Measurements from ENCODE around the gene ARHGAP1. TPM values are rescaled to one million over a fixed set of nuclear protein-coding genes. Genes with fewer than 3 reads are reported as not detected.

ARHGAP1 gene
- total and polyA plus RNA-seq, 2 donors (not counting 3 experiments of a cell fraction or from before 2014, with no cell fraction given), result 30.9 to 58.2 TPM

DNA sequence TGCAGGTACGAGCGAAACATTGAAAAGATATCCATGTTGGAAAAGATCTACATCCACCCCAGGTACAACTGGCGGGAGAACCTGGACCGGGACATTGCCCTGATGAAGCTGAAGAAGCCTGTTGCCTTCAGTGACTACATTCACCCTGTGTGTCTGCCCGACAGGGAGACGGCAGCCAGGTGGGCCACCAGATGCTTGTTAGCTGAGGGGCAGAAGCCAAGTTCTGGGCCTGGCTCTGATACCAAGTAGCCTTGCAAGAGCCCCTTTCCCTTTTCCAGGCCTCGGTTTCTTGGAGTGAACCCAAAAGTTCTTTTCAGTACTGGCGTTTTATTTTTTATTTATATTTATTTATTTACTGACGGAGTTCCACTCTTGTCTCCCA, 28.2 kb upstream of the ARHGAP1 start:
- H3K4me1 ChIP-seq (ENCODE audit: control insufficient read depth, extremely low read depth, insufficient read depth, low read length), result no peaks in the 10 kb centered on the region
- POLR2A ChIA-PET, result no interaction called here
- FAIRE-seq, result no peak
- H3K9ac ChIP-seq (replicated peaks; ENCODE audit: extremely low read depth, insufficient read depth, low read length), result no peak overlapping the region
- no peaks in the 10 kb centered on the region for H4K20me1 ChIP-seq (replicated peaks; ENCODE audit: control insufficient read depth, extremely low read depth, insufficient read depth, low read length)
- H3K9me3 ChIP-seq (replicated peaks; ENCODE audit: control insufficient read depth, insufficient read depth, low read length), result no peaks in the 10 kb centered on the region
- CTCF ChIA-PET, result no interaction called here
- H3K4me2 ChIP-seq (ENCODE audit: insufficient read depth, low read length), result no peak overlapping the region
- dilution Hi-C loops (cut with MboI; ENCODE audit: extremely low pct_ligation_motif_present, low sequenced_read_pairs) (no loop called here), intact Hi-C loops (cut with micrococcal nuclease) (no loop called here)
- H3K36me3 ChIP-seq (ENCODE audit: control insufficient read depth in 2 of 2, extremely low read depth in 1 of 2, insufficient read depth in 2 of 2, low read length in 2 of 2), result no peaks in the 10 kb centered on the region
- no peak overlapping the region for H3K27ac ChIP-seq (ENCODE audit: insufficient read depth, low read depth, low read length)
- no peak overlapping the region for H3K4me3 ChIP-seq (replicated peaks in 1 of 3; ENCODE audit: insufficient read depth in 1 of 3, low read depth in 1 of 3, low read length in 3 of 3)
- H3K9me1 ChIP-seq (replicated peaks; ENCODE audit: control insufficient read depth, extremely low read depth, insufficient read depth, low read length), result no peaks in the 10 kb centered on the region
- no TSS peak for BruUV-seq (replicated peaks)
- H3K27me3 ChIP-seq (ENCODE audit: control insufficient read depth in 2 of 2, insufficient read depth in 2 of 2, low read length in 2 of 2), result no peaks in the 10 kb centered on the region
- H2AFZ ChIP-seq (ENCODE audit: low read depth, low read length), result no peak overlapping the region
- TF ChIP-seq FOS (IDR thresholded peaks at IDR 0.05; ENCODE audit: borderline replicate concordance, insufficient read depth, low read length) (no peak), POLR2A (IDR thresholded peaks at IDR 0.05; ENCODE audit: low read depth, low read length) (no peak), EZH2 (IDR thresholded peaks at IDR 0.05; ENCODE audit: borderline replicate concordance, low read depth, low read length, severe bottlenecking) (no peak), POLR2AphosphoS5 (IDR thresholded peaks at IDR 0.05; ENCODE audit: insufficient read depth, low read depth, low read length) (no peak), JUN (IDR thresholded peaks at IDR 0.05; ENCODE audit: borderline replicate concordance, insufficient read depth, insufficient read length, low read depth) (no peak), GATA2 (IDR thresholded peaks at IDR 0.05; ENCODE audit: insufficient read depth, insufficient read length, low read depth, low read length) (no peak)
- TF ChIP-seq, protein P1, sequence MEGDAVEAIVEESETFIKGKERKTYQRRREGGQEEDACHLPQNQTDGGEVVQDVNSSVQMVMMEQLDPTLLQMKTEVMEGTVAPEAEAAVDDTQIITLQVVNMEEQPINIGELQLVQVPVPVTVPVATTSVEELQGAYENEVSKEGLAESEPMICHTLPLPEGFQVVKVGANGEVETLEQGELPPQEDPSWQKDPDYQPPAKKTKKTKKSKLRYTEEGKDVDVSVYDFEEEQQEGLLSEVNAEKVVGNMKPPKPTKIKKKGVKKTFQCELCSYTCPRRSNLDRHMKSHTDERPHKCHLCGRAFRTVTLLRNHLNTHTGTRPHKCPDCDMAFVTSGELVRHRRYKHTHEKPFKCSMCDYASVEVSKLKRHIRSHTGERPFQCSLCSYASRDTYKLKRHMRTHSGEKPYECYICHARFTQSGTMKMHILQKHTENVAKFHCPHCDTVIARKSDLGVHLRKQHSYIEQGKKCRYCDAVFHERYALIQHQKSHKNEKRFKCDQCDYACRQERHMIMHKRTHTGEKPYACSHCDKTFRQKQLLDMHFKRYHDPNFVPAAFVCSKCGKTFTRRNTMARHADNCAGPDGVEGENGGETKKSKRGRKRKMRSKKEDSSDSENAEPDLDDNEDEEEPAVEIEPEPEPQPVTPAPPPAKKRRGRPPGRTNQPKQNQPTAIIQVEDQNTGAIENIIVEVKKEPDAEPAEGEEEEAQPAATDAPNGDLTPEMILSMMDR (IDR thresholded peaks at IDR 0.05; ENCODE audit: extremely low read depth in 1 of 2, insufficient read depth in 1 of 2, low read depth in 1 of 2, low read length in 2 of 2), result no peak
- TF ChIP-seq, protein P2, sequence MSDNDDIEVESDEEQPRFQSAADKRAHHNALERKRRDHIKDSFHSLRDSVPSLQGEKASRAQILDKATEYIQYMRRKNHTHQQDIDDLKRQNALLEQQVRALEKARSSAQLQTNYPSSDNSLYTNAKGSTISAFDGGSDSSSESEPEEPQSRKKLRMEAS (IDR thresholded peaks at IDR 0.05; ENCODE audit: insufficient read depth, insufficient read length), result no peak
- H3K79me2 ChIP-seq (ENCODE audit: control insufficient read depth, insufficient read depth, low read length), result no peaks in the 10 kb centered on the region
- no peak for DNase-seq (ENCODE audit: low read depth, low spot score)
